GM19023 (cell line): ENCODE results near the gene LAP3.

Experiments
- ATAC-seq: cut with Tn5 transposase; IDR thresholded peaks from one replicate; pipeline ENCODE4 v1.9.1; 2021; ENCODE audit warnings: mild to moderate bottlenecking, moderate library complexity; ENCODE audit not compliant: unreplicated experiment

The LAP3 gene

GRCh38 chr4:17614416-17615299 is 37.7 kb downstream of the LAP3 start, which contains the start of gene MED28:
TSS of gene MED28 (plus strand) at chr4:17614641. CDS start at chr4:17614655, 14 bp downstream.
- peak; percentile 95 for ATAC-seq

- no peak for ATAC-seq
These were observed 39.3 kb downstream of the LAP3 start for GRCh38 chr4:17616283-17616682.

- ATAC-seq: no peak
These were observed 41.9 kb downstream of the LAP3 start for GRCh38 chr4:17618926-17619325.

GRCh38 chr4:17619416-17620105 is 42.6 kb downstream of the LAP3 start:
- no peak for ATAC-seq

- ATAC-seq: no peak
These were observed 46.5 kb downstream of the LAP3 start for GRCh38 chr4:17623451-17624001.

GRCh38 chr4:17624821-17625220 is 47.8 kb downstream of the LAP3 start:
- ATAC-seq: no peak

- no peak for ATAC-seq
These were observed 53.2 kb downstream of the LAP3 start for GRCh38 chr4:17630228-17630627.

- ATAC-seq: no peak
These were observed 56.6 kb downstream of the LAP3 start for GRCh38 chr4:17633600-17633999.

GRCh38 chr4:17635056-17635455 is 58.1 kb downstream of the LAP3 start:
- no peak for ATAC-seq

GRCh38 chr4:17636341-17636695 is 59.3 kb downstream of the LAP3 start:
- no peak for ATAC-seq

GRCh38 chr4:17636696-17637622 is 60.0 kb downstream of the LAP3 start:
- peak; percentile 87 for ATAC-seq

- ATAC-seq: no peak
These were observed 62.1 kb downstream of the LAP3 start for GRCh38 chr4:17639136-17639535.

GRCh38 chr4:17642398-17642783 is 65.4 kb downstream of the LAP3 start:
- ATAC-seq: no peak

- ATAC-seq: no peak
These were observed 69.7 kb downstream of the LAP3 start for GRCh38 chr4:17646693-17647092.

- ATAC-seq: no peak
These were observed 70.3 kb downstream of the LAP3 start for GRCh38 chr4:17647176-17647806.

GRCh38 chr4:17647927-17648326 is 70.9 kb downstream of the LAP3 start:
- no peak for ATAC-seq

GRCh38 chr4:17650406-17650805 is 73.4 kb downstream of the LAP3 start:
- no peak for ATAC-seq

- ATAC-seq: no peak
These were observed 77.7 kb downstream of the LAP3 start for GRCh38 chr4:17654701-17655100.

GRCh38 chr4:17657090-17657489 is 80.1 kb downstream of the LAP3 start:
- no peak for ATAC-seq
